A549 (cell line): ENCODE measurements around the gene NEGR1. TPM values are rescaled to one million over a fixed set of nuclear protein-coding genes. Genes with fewer than 3 reads are reported as not detected.

ENCODE experiments used
- ATAC-seq, 2 experiments: fragments of 200-7000 bp in 1 of 2; fragments of >200 bp in 1 of 2; cut with Nextera tagmentation in 1 of 2; cut with Tn5 transposase in 1 of 2; 3 replicates each; pipeline versions ENCODE4 v1.8.0 to v1.9.1; 2018 to 2020; ENCODE audit warnings: mild to moderate bottlenecking in 1 of 2, moderate library complexity in 1 of 2
- CTCF ChIA-PET: fragments of 300-600 bp; sonication (Branson Sonifier 250); formaldehyde crosslinking; extraction: SDS; loops from one replicate; lab custom pipeline; 2021; ENCODE audit warnings: antibody characterized with exemption, inconsistent platforms; lab: Yijun Ruan, JAX
- POLR2A ChIA-PET: fragments of 350-600 bp; formaldehyde crosslinking; extraction: SDS; loops from one replicate; lab custom pipeline; 2021; ENCODE audit warnings: antibody characterized with exemption, inconsistent platforms; lab: Yijun Ruan, JAX
- DNase-seq, 2 experiments: peaks; one replicate each; pipeline versions ENCODE4 v3.0.0 to v3.0.0-alpha.2; 2011 to 2016; ENCODE audit warnings: low read depth in 1 of 2, low spot score in 1 of 2
- FAIRE-seq: peaks from 2 replicates; lab custom pipeline; 2011; peaks lifted over from hg19 to GRCh38; lab: Jason Lieb, UNC
- H3K27ac ChIP-seq, 2 experiments: fragments of >200 bp; sonication (Bioruptor Twin); formaldehyde crosslinking; 3 replicates each; pipeline ENCODE4 v1.5.1; 2016 to 2017
- H3K4me1 ChIP-seq: fragments of >200 bp; sonication (Bioruptor Twin); formaldehyde crosslinking; 3 replicates; pipeline ENCODE4 v1.6.1; 2016
- H3K4me2 ChIP-seq: fragments of >200 bp; sonication (Bioruptor Twin); formaldehyde crosslinking; 3 replicates; pipeline ENCODE4 v1.6.1; 2016
- H3K4me3 ChIP-seq: fragments of >200 bp; sonication (Bioruptor Twin); formaldehyde crosslinking; 3 replicates; pipeline ENCODE4 v1.5.1; 2016
- H3K9me3 ChIP-seq: fragments of >200 bp; sonication (Bioruptor Twin); formaldehyde crosslinking; 3 replicates; pipeline ENCODE4 v1.6.1; 2016
- ATOH8 ChIP-seq: fragments of 250-450 bp; sonication (Bioruptor Pico); IDR thresholded peaks from 2 replicates; pipeline ENCODE4 v1.5.0; 2020; ENCODE audit warnings: low read depth, mild to moderate bottlenecking, moderate library complexity
- CBX2 ChIP-seq: fragments of 200-600 bp; sonication (generic); IDR thresholded peaks from 2 replicates; pipeline ENCODE4 v1.6.1; 2016; ENCODE audit warnings: low read depth, mild to moderate bottlenecking, borderline replicate concordance
- CEBPB ChIP-seq, 2 experiments: fragments of >200 bp in 1 of 2; sonication (Bioruptor Twin) in 1 of 2; formaldehyde crosslinking in 1 of 2; IDR thresholded peaks; 2 replicates each; pipeline ENCODE4 v1.6.1; 2012 to 2016
- CHD2 ChIP-seq: fragments of 150-350 bp; IDR thresholded peaks from 2 replicates; pipeline ENCODE4 v1.6.1; 2014; ENCODE audit warnings: low read length; ENCODE audit not compliant: partially characterized antibody
- E2F6 ChIP-seq: IDR thresholded peaks from 2 replicates; pipeline ENCODE4 v1.6.1; 2012; ENCODE audit warnings: low read depth, borderline replicate concordance
- EHF ChIP-seq: fragments of 250-450 bp; sonication (Bioruptor Pico); IDR thresholded peaks from 2 replicates; pipeline ENCODE4 v1.5.0; 2020; ENCODE audit warnings: mild to moderate bottlenecking
- EHMT2 ChIP-seq: fragments of 200-600 bp; sonication (generic); IDR thresholded peaks from 2 replicates; pipeline ENCODE4 v1.6.1; 2016; ENCODE audit warnings: antibody characterized with exemption, low read depth, mild to moderate bottlenecking, moderate library complexity
- EP300 ChIP-seq, 2 experiments: fragments of >200 bp; sonication (Bioruptor Twin); formaldehyde crosslinking; IDR thresholded peaks; 2 replicates in 1 of 2; 3 replicates in 1 of 2; pipeline ENCODE4 v1.6.1; 2016 to 2017
- FOSB ChIP-seq: fragments of 250-450 bp; sonication (Bioruptor Pico); IDR thresholded peaks from 2 replicates; pipeline ENCODE4 v1.5.0; 2020; ENCODE audit warnings: mild to moderate bottlenecking, moderate library complexity
- FOSL2 ChIP-seq, 2 experiments: fragments of 450-650 bp in 1 of 2; fragments of >200 bp in 1 of 2; sonication (Bioruptor Twin) in 1 of 2; formaldehyde crosslinking; IDR thresholded peaks; 2 replicates each; pipeline versions ENCODE4 v1.5.0 to v1.6.1; 2016 to 2020; ENCODE audit warnings: mild to moderate bottlenecking in 1 of 2, moderate library complexity in 1 of 2
- FOXS1 ChIP-seq: fragments of 250-450 bp; sonication (Bioruptor Pico); IDR thresholded peaks from 2 replicates; pipeline ENCODE4 v1.5.0; 2020; ENCODE audit warnings: mild to moderate bottlenecking, moderate library complexity
- HDAC2 ChIP-seq: fragments of 200-600 bp; sonication (generic); IDR thresholded peaks from 2 replicates; pipeline ENCODE4 v1.6.1; 2016
- HEYL ChIP-seq: fragments of 250-450 bp; sonication (Bioruptor Pico); IDR thresholded peaks from 2 replicates; pipeline ENCODE4 v1.8.0; 2021; ENCODE audit warnings: mild to moderate bottlenecking, moderate library complexity
- HOXA7 ChIP-seq: fragments of 250-450 bp; sonication (Bioruptor Pico); IDR thresholded peaks from 2 replicates; pipeline ENCODE4 v1.5.0; 2020; ENCODE audit warnings: mild to moderate bottlenecking, moderate library complexity
- HOXB5 ChIP-seq: fragments of 250-450 bp; sonication (Bioruptor Pico); IDR thresholded peaks from 2 replicates; pipeline ENCODE4 v1.5.0; 2020; ENCODE audit warnings: mild to moderate bottlenecking, moderate library complexity
- JUN ChIP-seq, 2 experiments: fragments of >200 bp; sonication (Bioruptor Twin); formaldehyde crosslinking; IDR thresholded peaks; 2 replicates in 1 of 2; 3 replicates in 1 of 2; pipeline ENCODE4 v1.6.1; 2016 to 2017
- JUNB ChIP-seq: fragments of >200 bp; sonication (Bioruptor Twin); formaldehyde crosslinking; IDR thresholded peaks from 2 replicates; pipeline ENCODE4 v1.6.1; 2016
- KDM1A ChIP-seq: fragments of 200-600 bp; sonication (generic); IDR thresholded peaks from 2 replicates; pipeline ENCODE4 v1.6.1; 2016; ENCODE audit warnings: low read depth, mild to moderate bottlenecking
- KDM5A ChIP-seq: fragments of 200-600 bp; sonication (generic); IDR thresholded peaks from 2 replicates; pipeline ENCODE4 v1.6.1; 2016; ENCODE audit warnings: antibody characterized with exemption, mild to moderate bottlenecking
- MAFK ChIP-seq: fragments of 450-650 bp; IDR thresholded peaks from 2 replicates; pipeline ENCODE4 v1.6.1; 2014; ENCODE audit not compliant: partially characterized antibody
- MAX ChIP-seq: IDR thresholded peaks from 2 replicates; pipeline ENCODE4 v1.6.1; 2012
- MYC ChIP-seq: IDR thresholded peaks from 2 replicates; pipeline ENCODE4 v1.6.1; 2012; ENCODE audit warnings: mild to moderate bottlenecking, inconsistent platforms, low read length, improper control_type of control experiment, borderline replicate concordance
- NR3C1 ChIP-seq: fragments of >200 bp; sonication (Bioruptor Twin); formaldehyde crosslinking; IDR thresholded peaks from 3 replicates; pipeline ENCODE4 v1.6.1; 2017
- PHF8 ChIP-seq: fragments of 200-600 bp; sonication (generic); IDR thresholded peaks from 2 replicates; pipeline ENCODE4 v1.6.1; 2016; ENCODE audit warnings: low read depth, mild to moderate bottlenecking, antibody characterized with exemption, moderate library complexity, borderline replicate concordance
- POLR2A ChIP-seq: IDR thresholded peaks from 2 replicates; pipeline ENCODE4 v1.6.1; 2012; ENCODE audit warnings: mild to moderate bottlenecking, low read length
- RAD21 ChIP-seq, 2 experiments: fragments of >200 bp in 1 of 2; sonication (Bioruptor Twin) in 1 of 2; formaldehyde crosslinking in 1 of 2; IDR thresholded peaks in 1 of 2; conservative IDR thresholded peaks in 1 of 2; 2 replicates in 1 of 2; 3 replicates in 1 of 2; pipeline ENCODE4 v1.6.1; 2012 to 2018; ENCODE audit warnings: inconsistent platforms in 1 of 2
- RCOR1 ChIP-seq: fragments of 150-350 bp; IDR thresholded peaks from 2 replicates; pipeline ENCODE4 v1.6.1; 2014; ENCODE audit warnings: antibody characterized with exemption, low read length, low read depth
- SMC3 ChIP-seq: fragments of >200 bp; sonication (Bioruptor Twin); formaldehyde crosslinking; IDR thresholded peaks from 3 replicates; pipeline ENCODE4 v1.6.1; 2018; ENCODE audit warnings: inconsistent platforms
- TFCP2L1 ChIP-seq: fragments of 250-450 bp; sonication (Bioruptor Pico); IDR thresholded peaks from 2 replicates; pipeline ENCODE4 v1.5.0; 2021; ENCODE audit warnings: mild to moderate bottlenecking
- TP53 ChIP-seq: fragments of 250-450 bp; sonication (Bioruptor Pico); IDR thresholded peaks from 2 replicates; pipeline ENCODE4 v1.5.0; 2021; ENCODE audit warnings: mild to moderate bottlenecking, moderate library complexity
- WGBS: methylation state at CpG from one replicate; pipeline ENCODE4 v1.1.6; 2017; ENCODE audit errors: missing lambda C conversion rate; 5-methylcytosine and 5-hydroxymethylcytosine counted together
- polyA plus RNA-seq, 4 experiments: library from polyadenylated mRNA; depleted of rRNA in 3 of 4; stranded (reverse); fragments of >200 nt; fragmentation: RNase III in 1 of 4; extraction: RNeasy Plus Mini Kit Qiagen cat#74134 plus additional on column Dnase treatment in 1 of 4; gene quantifications; 2 replicates in 3 of 4; 3 replicates in 1 of 4; pipeline ENCODE4 v1.2.3, GENCODE V29; 2011 to 2017
- TF ChIP-seq, protein P1 (sequence below): fragments of >200 bp; sonication (Bioruptor Twin); formaldehyde crosslinking; IDR thresholded peaks from 3 replicates; pipeline ENCODE4 v1.5.1; 2016

The NEGR1 gene
- polyA plus RNA-seq, 2 of the 4 experiments (the other 2 are of a cell fraction) = not detected

GRCh38 chr1:71448444-71448843 is 833.9 kb downstream of the NEGR1 start (continued):
- TF ChIP-seq NR3C1 = no peak
- no peak for TF ChIP-seq CBX2

DNA sequence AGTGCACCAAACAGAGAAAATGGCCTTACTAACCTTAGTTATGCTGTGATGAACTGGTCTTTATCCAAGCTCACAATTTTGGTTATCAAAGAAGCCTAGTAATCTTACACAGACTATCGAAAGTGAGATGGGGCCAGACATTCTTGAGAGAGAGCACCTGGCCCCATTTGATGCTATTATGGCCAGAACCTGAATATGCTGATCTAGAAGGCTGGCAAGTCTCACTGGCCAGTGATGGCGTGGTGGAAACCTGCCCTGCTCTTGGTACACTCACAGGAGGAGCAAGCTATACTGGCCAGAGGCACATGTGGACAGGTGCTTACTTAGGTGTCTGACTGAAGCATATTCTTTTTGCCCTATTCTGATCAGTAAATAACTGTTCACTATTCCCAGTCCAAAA is 843.7 kb downstream of the NEGR1 start:
- H3K4me3 ChIP-seq = no peak overlapping the region
- ChIA-PET POLR2A (no interaction called here), CTCF (no interaction called here)
- ATAC-seq = no peak
- no peak for TF ChIP-seq NR3C1
- no peak for TF ChIP-seq FOSL2 (IDR thresholded peaks at IDR 0.05)
- no peak for TF ChIP-seq FOSL2 (CRISPR knock-in tag; IDR thresholded peaks at IDR 0.05)
- TF ChIP-seq TP53 = no peak
- TF ChIP-seq SMC3 = no peak
- no peak for TF ChIP-seq JUN (IDR thresholded peaks at IDR 0.05)
- no peak for TF ChIP-seq HEYL (CRISPR knock-in tag)
- no peak for TF ChIP-seq EHF
- TF ChIP-seq, protein P1, sequence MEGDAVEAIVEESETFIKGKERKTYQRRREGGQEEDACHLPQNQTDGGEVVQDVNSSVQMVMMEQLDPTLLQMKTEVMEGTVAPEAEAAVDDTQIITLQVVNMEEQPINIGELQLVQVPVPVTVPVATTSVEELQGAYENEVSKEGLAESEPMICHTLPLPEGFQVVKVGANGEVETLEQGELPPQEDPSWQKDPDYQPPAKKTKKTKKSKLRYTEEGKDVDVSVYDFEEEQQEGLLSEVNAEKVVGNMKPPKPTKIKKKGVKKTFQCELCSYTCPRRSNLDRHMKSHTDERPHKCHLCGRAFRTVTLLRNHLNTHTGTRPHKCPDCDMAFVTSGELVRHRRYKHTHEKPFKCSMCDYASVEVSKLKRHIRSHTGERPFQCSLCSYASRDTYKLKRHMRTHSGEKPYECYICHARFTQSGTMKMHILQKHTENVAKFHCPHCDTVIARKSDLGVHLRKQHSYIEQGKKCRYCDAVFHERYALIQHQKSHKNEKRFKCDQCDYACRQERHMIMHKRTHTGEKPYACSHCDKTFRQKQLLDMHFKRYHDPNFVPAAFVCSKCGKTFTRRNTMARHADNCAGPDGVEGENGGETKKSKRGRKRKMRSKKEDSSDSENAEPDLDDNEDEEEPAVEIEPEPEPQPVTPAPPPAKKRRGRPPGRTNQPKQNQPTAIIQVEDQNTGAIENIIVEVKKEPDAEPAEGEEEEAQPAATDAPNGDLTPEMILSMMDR = no peak
- TF ChIP-seq FOXS1 (CRISPR knock-in tag) = no peak
- TF ChIP-seq KDM1A = no peak
- no peak for TF ChIP-seq CEBPB (IDR thresholded peaks at IDR 0.05)
- TF ChIP-seq ATOH8 (CRISPR knock-in tag) = no peak
- TF ChIP-seq TFCP2L1 = no peak
- TF ChIP-seq RCOR1 = no peak
- no peak for TF ChIP-seq E2F6
- TF ChIP-seq JUNB = no peak
- WGBS = 0% methylated on average over 2 of the region's 2 CpGs
- H3K4me2 ChIP-seq = no peak overlapping the region
- no peaks in the 10 kb centered on the region for H3K9me3 ChIP-seq
- H3K27ac ChIP-seq = no peak overlapping the region
- H3K4me1 ChIP-seq = no peaks in the 10 kb centered on the region
- DNase-seq = no peak
- FAIRE-seq = no peak

DNA sequence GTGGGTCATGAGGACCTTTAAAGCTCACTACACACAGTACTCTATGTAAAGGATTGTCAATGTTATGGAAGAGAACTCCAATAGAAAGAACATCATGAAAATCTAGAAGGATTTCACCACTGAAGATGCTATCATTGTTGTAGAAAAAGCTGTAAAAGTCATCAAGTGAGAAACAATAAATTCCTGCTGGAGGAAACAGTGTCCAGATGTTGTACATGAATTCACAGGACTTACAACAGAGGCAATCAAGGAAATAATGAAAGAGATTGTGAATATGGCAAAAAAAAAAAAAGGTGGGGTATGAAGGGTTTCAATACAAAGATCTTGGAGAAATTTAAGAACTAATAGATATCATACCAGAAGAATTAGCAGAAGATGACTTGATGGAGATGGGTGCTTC is 846.4 kb downstream of the NEGR1 start:
- TF ChIP-seq RAD21 (conservative IDR thresholded peaks at IDR 0.05 in 1 of 2, IDR thresholded peaks at IDR 0.05 in 1 of 2) (no peak), MAX (no peak), KDM5A (no peak), MYC (no peak), TP53 (no peak), SMC3 (no peak), HOXB5 (no peak), JUN (IDR thresholded peaks at IDR 0.05) (no peak), EP300 (IDR thresholded peaks at IDR 0.05) (no peak), EHMT2 (no peak), NR3C1 (no peak), POLR2A (no peak), CBX2 (no peak), PHF8 (no peak), HDAC2 (no peak), FOSB (CRISPR knock-in tag) (no peak), HOXA7 (CRISPR knock-in tag) (no peak), ATOH8 (CRISPR knock-in tag) (no peak), CHD2 (no peak), MAFK (no peak)
- H3K27ac ChIP-seq = no peak overlapping the region
- H3K9me3 ChIP-seq = no peaks in the 10 kb centered on the region
- no peak overlapping the region for H3K4me2 ChIP-seq
- POLR2A ChIA-PET = no interaction called here
- CTCF ChIA-PET = interaction anchor here (0.7 kb wide), 1 partner anchor 25 kb away, joined by 4 read pairs; no protein-coding TSS in a partner anchor
- ATAC-seq (no peak), FAIRE-seq (no peak), DNase-seq (no peak)
- no peaks in the 10 kb centered on the region for H3K4me1 ChIP-seq
- H3K4me3 ChIP-seq = no peak overlapping the region
